ENCODE results near the gene CLCN7. TPM values are rescaled to one million over a fixed set of nuclear protein-coding genes. Genes with fewer than 3 reads are reported as not detected.
A peak's percentile ranks its signal among the peaks of the same experiment; 100 is the strongest.

The CLCN7 gene
- polyA plus RNA-seq, 3 donors: 53.4 to 61.1 (median 59.1) TPM

DNA sequence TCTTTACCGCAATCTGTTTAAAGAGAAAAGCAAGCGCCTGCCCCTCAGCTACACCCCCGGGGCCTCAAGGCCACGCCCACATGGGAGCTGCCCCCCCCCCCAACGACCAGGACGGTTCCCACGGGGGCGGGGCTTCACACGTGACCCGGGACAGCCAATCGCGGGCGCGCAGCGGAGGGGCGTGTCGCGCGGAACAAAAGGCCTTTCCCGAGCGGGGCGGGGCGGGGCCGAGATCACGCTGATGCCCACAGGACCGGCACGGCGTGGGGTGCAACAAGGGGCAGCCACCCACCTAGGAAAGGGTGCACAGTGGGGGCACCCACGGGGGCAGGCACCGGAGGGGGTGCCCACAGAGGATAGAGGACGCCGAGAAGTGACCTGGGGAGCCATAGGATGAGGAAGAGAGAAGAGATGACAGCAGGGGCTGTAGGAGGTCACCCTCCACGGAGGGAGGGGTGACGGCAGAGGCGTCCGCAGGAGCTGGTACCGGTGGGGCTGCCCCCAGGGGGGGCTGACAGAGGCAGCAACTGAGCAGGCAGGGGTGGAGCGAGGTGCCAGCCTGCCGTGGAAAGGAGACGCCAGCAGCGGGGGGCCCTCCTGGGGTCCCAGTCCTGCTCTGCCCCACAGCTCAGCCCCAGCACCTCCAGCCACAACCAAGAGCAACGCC lies 66.5 kb downstream of the CLCN7 start:
- peak; percentile 89 for DNase-seq

DNA sequence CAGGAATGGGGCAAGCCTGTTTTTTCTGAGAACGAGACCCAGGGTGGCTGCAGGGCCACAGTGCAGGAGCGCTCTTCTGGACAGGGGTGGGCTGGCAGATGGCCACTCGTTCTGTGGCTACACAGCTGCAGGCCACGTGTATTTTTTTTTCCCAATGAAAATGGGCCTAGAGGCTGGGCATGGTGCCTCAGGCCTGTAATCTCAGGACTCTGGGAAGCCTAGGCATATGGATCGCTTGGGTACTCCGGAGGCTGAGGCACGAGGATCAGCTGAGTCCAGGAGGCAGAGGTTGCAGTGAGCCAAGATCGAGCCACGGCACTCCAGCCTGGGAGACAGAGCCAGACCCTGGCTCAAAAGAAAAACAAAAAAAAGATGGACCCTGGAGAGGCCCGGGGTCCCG lies 67.1 kb downstream of the CLCN7 start:
- no peak for DNase-seq

DNA sequence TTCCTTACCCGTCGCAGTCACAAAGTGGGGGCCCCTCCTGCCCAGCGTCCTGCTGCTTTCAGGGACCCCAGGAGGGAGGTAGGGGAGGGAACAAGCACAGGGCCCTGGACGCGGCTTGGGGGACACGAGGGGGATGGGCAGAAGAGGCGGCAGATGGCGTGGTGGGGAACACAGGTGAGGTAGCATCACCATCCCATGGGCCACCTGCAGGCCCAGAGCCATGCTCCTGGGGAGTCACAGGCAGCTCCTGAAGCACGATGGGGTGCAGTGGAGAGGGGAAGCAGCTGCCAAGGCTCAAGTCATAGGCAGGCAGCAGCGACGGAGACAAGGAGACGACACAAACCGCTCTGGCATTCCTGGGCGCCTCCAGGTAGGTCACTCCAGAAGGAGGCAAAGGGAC lies 71.1 kb downstream of the CLCN7 start:
- no peak for DNase-seq

DNA sequence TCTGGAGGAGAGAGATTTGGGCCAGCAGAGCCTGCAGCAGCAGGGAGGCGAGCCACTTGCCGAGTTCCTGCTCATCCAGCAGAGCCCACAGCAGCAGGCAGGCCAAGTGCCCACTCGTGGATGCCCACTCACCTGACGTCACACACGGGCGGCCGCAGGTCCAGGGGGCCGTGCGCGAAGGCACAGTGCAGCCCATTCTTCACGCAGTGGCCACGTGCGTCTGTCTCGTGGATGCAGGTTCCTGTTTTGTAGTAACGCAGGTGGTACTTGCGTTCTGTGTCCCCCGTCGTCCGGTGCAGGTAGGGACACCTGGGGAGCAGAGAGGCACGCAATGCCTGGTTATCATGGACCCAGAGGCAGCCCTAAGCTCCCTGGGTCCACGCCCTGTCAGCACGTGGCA lies 71.8 kb downstream of the CLCN7 start:
- no peak for DNase-seq

DNA sequence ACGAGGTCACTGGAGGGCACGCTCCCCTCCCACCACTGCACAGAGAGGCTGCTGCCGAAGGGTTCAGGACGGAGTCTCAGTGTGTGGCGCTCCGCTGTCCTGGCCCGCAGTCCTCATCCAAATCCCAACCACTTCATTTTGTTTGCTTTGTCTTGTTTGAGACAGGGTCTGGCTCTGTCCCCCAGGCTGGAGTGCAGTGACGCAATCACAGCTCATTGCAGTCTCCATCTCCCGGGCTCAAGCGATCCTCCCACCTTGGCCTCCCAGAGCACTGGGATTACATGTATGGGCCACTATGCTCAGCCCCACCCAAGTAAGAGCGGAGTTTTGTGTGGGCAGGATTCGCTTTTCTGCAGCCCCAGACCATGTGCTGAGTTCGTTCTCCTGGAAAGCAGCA lies 73.1 kb downstream of the CLCN7 start:
- no peak for DNase-seq

DNA sequence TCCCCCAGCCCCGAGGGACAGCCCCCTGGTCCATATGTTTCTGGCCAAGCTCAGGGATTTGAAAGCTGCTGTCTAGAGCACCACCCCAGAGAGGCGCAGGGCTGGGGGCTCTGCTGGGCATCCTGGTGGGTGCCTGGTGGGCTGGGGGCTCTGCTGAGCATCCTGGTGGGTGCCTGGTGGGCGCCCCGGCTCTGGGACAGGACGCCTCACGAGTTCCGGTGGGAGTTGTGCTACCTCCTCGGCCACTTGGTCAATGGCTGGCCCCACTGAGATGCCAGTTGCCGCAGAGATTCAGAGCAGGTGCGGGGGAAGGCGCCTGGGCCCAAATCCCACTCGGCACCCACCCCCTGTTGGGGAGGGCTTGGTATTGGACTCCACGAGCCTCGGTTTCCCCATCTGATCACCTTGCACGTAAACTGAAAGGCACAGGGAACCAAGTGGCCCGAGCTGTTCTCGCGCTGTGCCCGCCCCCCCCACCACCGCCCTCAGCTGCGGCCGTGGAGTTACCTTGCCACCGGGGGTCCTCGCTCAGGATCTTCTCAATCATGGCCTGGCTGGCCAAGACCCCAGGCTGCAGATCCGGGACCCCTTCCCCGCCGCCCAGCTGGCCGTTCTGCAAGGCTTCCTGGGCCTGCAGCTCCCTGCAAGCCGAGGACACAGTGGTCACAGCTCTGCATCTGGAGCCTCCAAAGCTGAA lies 73.6 kb downstream of the CLCN7 start:
- no peak for DNase-seq

DNA sequence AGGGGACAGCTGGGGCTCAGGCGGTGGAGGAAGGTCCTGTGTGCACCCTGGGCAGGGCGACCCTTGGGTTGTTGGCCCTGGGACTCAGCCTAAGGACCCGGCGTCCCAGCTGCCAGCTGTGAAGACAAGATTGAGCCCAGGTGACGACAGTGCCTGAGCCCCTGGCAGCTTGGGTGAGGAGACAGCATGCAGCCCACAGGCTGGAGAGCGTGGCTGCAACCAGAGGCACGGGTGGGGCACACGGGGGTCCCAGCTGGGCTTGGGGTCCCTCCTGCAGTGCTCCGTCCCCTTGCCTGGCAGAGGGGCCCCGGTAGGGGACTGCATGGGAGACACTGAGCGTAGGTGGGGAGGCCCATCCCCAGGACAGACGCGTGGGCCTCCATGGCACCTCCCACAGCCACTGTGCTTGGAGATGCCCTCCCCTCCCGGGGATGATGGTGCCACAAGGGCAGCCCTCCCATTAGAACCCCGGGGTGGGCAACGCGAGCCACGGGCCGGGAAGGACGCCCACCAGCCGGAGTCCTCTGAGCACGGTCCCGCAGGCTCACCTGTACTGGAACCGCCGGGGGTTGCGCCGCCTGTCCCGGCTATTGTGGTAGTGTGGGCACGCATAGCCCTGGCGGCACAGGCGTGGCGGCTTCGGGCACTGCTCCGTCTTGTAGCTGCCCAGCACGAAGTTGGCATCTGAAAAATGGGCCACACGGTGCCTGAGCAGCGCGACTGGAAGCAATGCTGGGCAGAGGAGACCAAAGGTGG lies 75.8 kb downstream of the CLCN7 start:
- DNase-seq: no peak

DNA sequence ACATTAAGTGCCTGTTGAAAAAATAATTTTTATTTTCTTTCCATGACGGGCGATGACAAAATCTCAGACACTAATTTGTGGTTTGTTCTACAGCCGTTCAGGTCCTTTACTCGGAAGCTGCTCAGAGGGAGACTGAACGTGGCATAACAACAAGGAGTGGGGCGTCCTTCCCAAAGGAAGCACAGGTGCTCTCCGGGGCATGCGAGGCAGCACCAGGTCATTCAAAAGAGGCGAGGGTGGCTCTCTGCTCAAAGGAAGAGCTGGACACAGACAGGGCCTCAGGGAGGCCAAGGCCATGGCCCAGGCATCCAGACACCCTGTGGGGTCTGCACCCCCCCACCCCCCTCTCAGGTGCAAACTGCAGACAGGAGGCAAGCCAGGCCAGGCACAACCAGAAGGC lies 76.5 kb downstream of the CLCN7 start:
- DNase-seq: no peak

DNA sequence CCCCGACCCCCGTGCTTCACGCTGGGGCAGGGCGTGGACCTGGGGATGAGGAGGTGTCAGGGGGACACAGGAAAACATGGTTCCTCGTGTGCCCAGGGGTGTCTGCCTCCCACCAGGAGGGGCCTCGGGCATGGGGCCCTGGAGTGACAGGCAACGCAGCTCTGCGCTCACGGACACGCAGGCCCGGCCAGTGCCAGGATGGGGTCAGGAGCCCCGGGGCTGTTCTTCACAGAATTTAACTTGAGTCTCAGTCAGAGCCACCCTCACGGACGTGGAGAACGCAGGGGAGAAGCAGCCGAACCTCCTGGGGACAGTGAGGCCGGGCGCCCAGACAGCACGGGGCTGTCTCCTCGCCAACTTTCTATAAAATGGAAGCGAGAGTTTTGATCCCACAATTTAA lies 77.0 kb downstream of the CLCN7 start:
- no peak for DNase-seq

DNA sequence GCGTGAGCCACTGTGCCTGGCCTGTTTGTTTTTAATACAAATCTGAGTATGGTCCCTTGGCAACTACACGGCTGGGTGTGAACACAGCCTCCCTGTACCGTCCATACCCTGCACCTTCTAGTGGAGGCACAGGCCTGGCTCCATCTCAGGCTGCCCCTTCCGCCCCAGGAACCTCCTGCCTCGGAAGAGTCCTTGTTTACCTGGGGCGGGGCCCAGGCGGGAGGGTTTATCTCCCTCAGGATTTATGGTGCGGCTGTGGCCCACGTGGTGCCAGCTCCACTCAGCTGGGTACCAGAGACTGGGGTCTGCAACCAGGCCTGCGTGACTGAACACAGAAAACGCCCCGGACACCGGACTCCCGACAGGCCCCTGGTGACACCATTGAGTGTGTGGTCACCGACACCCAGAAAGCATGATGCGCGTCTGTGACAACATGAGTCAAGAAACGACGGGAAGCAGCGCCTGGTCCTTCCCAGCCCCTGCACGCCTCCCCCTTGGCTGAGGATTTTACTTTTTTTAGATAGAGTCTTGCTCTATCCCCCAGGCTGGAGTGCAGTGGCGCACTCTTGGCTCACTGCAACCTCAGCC lies 79.3 kb downstream of the CLCN7 start:
- DNase-seq: no peak

Other genes with a start within 250 kb of the CLCN7 start
- 1 to 10 TPM in 2 of 3 donors, under 1 TPM in 1; 0.93 to 2.3 (median 1.1) TPM for gene TPSG1, start 249.8 kb downstream of the CLCN7 start, polyA plus RNA-seq (ENCODE audit: insufficient read length in 3 of 3)
- under 1 TPM in 2 of 3 donors, not detected in 1; 0.19 to 0.22 TPM for gene TPSB2, start 244.8 kb downstream of the CLCN7 start, polyA plus RNA-seq (ENCODE audit: insufficient read length in 3 of 3)
- under 1 TPM in 1 of 3 donors, not detected in 2; 0.38 TPM for gene TPSAB1, start 234.3 kb downstream of the CLCN7 start, polyA plus RNA-seq (ENCODE audit: insufficient read length in 3 of 3)
- under 1 TPM in 1 of 3 donors, not detected in 2; 0.32 TPM for gene TPSD1, start 219.0 kb downstream of the CLCN7 start, polyA plus RNA-seq (ENCODE audit: insufficient read length in 3 of 3)
- gene UBE2I, start 165.4 kb downstream of the CLCN7 start, polyA plus RNA-seq (ENCODE audit: insufficient read length in 3 of 3): 100 to 1,000 TPM; 147 to 171 (median 165) TPM
- gene BAIAP3, start 141.4 kb downstream of the CLCN7 start, polyA plus RNA-seq (ENCODE audit: insufficient read length in 3 of 3): 1 to 10 TPM; 5.9 to 7.8 (median 7.0) TPM
- 10 to 100 TPM; 49.9 to 66.4 (median 61.6) TPM for gene TSR3, start 123.2 kb downstream of the CLCN7 start, polyA plus RNA-seq (ENCODE audit: insufficient read length in 3 of 3)
- 10 to 100 TPM; 68.7 to 72.9 (median 72.4) TPM for gene GNPTG, start 123.1 kb downstream of the CLCN7 start, polyA plus RNA-seq (ENCODE audit: insufficient read length in 3 of 3)
- gene UNKL, start 60.3 kb downstream of the CLCN7 start, polyA plus RNA-seq (ENCODE audit: insufficient read length in 3 of 3): 10 to 100 TPM; 15.5 to 24.9 (median 24.1) TPM
- gene UQCC4, start 54.3 kb downstream of the CLCN7 start, polyA plus RNA-seq (ENCODE audit: insufficient read length in 3 of 3): 10 to 100 TPM; 12.9 to 17.7 (median 14.6) TPM
- gene PERCC1, start 44.0 kb downstream of the CLCN7 start, polyA plus RNA-seq (ENCODE audit: insufficient read length in 3 of 3): under 1 TPM in 2 of 3 donors, not detected in 1; 0.21 to 0.25 TPM
- 1 to 10 TPM; 2.3 to 4.4 (median 3.9) TPM for gene CCDC154, start 30.5 kb downstream of the CLCN7 start, polyA plus RNA-seq (ENCODE audit: insufficient read length in 3 of 3)
- not detected for gene PTX4, start 13.9 kb upstream of the CLCN7 start, polyA plus RNA-seq (ENCODE audit: insufficient read length in 3 of 3)
- gene TELO2, start 18.3 kb upstream of the CLCN7 start, polyA plus RNA-seq (ENCODE audit: insufficient read length in 3 of 3): 10 to 100 TPM; 42.3 to 47.9 (median 43.6) TPM
- 10 to 100 TPM; 17.6 to 25.8 (median 24.7) TPM for gene TMEM204, start 58.6 kb upstream of the CLCN7 start, polyA plus RNA-seq (ENCODE audit: insufficient read length in 3 of 3)
- gene IFT140, start 137.0 kb upstream of the CLCN7 start, polyA plus RNA-seq (ENCODE audit: insufficient read length in 3 of 3): 10 to 100 TPM; 43.3 to 48.3 (median 46.2) TPM
- gene CRAMP1, start 137.3 kb upstream of the CLCN7 start, polyA plus RNA-seq (ENCODE audit: insufficient read length in 3 of 3): 10 to 100 TPM; 16.6 to 30.6 (median 30.2) TPM
- gene JPT2, start 203.3 kb upstream of the CLCN7 start, polyA plus RNA-seq (ENCODE audit: insufficient read length in 3 of 3): 10 to 100 TPM; 75.4 to 83.3 (median 78.9) TPM
- gene MAPK8IP3, start 231.2 kb upstream of the CLCN7 start, polyA plus RNA-seq (ENCODE audit: insufficient read length in 3 of 3): 10 to 100 TPM; 55.4 to 85.5 (median 78.5) TPM

All from renal pelvis (tissue), 4 donors.